ENCODE measurements around the gene SLC22A23.

GRCh38 chr6:3287976-3288707 lies 168.7 kb downstream of the SLC22A23 start:
- TF ChIP-seq EZH2 (IDR thresholded peaks at IDR 0.05; ENCODE audit: insufficient read depth, low read length) (no peak), CTCF (IDR thresholded peaks at IDR 0.05; ENCODE audit: insufficient read depth, low read depth, low read length) (no peak)
